Measurements from ENCODE around the gene SFT2D3.

GRCh38 chr2:127733113-127733815 is 32.0 kb downstream of the SFT2D3 start:
- TF ChIP-seq ATF7 (IDR thresholded peaks at IDR 0.05) = no peak
- TF ChIP-seq ATF7 (CRISPR knock-in tag; IDR thresholded peaks at IDR 0.05) = no peak
- TF ChIP-seq JUN (CRISPR knock-in tag; IDR thresholded peaks at IDR 0.05) = no peak
- TF ChIP-seq NFE2L2 (IDR thresholded peaks at IDR 0.05; ENCODE audit: low read length) = no peak
- TF ChIP-seq POLR2G (IDR thresholded peaks at IDR 0.05; ENCODE audit: low read depth, low read length) = no peak
- no peak for TF ChIP-seq CTCF (CRISPR knock-in tag; IDR thresholded peaks at IDR 0.05)

Data from HepG2 (cell line).